T follicular helper cell (primary cell): ENCODE results near the gene ANKRD22.

ENCODE experiments used
- DNase-seq: peaks from one replicate; pipeline ENCODE4 v3.0.0-alpha.2; 2020; ENCODE audit warnings: low read depth

The ANKRD22 gene

GRCh38 chr10:88800152-88801125 is 51.2 kb downstream of the ANKRD22 start:
- DNase-seq, result no peak

- DNase-seq, result no peak
Measured at GRCh38 chr10:88794731-88795130, 56.9 kb downstream of the ANKRD22 start.

DNA sequence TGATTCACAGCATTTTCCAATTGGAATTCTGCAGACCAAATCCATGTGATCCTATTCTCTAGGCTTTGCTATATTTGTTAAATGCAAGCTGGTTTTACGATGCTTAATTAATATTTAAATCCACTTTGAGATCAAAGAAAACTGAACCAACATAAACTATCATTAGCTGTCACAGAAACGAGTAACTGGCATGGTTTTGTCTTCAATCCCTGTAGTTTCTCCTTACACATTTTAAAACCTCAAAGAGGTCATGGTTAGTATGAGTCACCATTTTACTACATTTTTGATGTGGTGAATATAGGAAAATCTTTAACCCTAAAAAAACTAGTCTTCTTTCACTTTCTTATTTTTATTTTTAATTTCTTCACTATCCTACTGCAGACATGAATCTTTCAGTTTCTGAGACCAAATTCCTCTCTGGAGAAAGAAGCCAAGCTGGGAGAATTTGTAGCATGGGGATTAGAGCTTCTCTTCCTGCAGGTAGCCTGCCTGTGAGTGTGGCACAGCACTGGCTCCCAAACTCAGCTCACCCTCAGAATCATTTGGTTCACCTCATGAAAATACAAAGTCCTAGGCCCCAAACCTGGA is 57.8 kb downstream of the ANKRD22 start:
- no peak for DNase-seq

GRCh38 chr10:88792661-88793060 is 59.0 kb downstream of the ANKRD22 start:
- DNase-seq, result no peak

DNA sequence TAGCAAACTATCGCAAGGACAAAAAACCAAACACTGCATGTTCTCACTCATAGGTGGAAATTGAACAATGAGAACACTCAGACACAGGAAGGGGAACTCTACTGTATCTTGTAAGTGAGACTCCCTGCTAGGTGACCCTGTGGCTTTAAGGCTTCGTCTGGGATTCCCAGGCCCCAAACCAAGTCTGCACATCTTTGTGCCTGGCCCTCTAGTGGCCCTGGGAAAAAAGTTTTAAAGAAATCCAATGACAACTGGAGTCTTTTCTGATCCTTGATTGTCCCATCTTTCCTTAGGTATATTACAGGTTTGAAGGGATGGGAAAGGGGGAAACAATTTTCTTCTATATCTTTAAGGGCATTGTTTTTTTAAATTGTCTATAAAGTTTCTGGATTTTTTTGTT is 59.7 kb downstream of the ANKRD22 start:
- no peak for DNase-seq

- DNase-seq, result no peak
Measured at GRCh38 chr10:88788924-88789323, 62.7 kb downstream of the ANKRD22 start.

- no peak for DNase-seq
Measured at GRCh38 chr10:88787463-88787862, 64.2 kb downstream of the ANKRD22 start.

DNA sequence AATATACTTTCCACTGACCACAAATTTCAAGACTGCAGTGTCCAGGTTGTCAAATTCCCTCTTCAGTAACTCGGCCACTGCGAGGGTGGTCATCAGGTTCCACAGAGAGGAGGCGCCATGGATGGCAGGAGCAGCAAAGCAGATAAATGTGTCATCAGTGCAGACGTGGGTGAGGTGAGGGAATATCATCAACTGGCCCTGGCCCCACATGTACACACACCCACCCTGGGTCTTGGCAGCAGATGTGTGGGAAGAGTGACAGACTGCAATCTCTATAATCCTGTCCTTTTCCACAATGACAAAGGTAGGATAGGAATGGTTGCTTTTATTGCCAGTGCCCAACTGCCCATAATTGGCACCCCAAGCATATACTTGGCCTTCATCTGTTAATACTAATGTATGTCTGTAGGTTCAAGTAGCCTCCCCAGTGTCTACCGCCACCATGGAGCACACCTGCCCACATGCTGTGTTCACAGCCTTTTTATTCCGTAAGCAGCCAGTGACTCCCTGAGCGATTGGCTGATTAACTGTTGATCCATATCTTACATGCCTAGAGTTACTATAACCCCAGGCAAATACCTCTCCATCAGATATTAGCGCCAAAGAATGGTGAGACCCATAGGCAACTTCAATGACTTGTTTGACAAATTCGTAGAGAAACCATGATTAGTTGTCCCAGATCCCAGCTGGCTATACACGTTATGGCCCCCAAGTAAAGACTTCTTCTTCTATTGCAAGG is 65.4 kb downstream of the ANKRD22 start:
- no peak for DNase-seq

GRCh38 chr10:88783724-88784123 is 67.9 kb downstream of the ANKRD22 start:
- no peak for DNase-seq

DNA sequence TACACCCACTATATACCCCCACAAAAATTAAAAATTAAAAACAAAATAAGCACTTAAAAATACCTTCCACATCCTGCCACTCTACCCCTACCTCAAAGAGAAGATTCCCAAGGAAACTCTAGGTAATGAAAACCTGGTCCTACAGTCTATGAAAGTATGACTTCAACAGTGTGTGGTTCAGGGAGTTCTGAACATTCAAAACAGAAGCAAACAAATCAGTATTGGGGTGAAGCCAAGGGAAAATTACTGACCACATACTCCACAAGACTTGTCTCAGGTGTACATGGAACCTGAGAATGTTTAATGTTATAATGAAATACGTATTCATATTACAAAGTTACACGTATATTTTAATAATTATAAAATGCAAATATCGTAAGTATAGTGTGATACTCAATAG is 69.4 kb downstream of the ANKRD22 start:
- DNase-seq, result no peak

- no peak for DNase-seq
Measured at GRCh38 chr10:88781206-88781605, 70.4 kb downstream of the ANKRD22 start.
